RCC 7860 (cell line): ENCODE measurements around the gene ZNF296.
A peak's percentile ranks its signal among the peaks of the same experiment; 100 is the strongest.

Source experiments
- DNase-seq: peaks from one replicate; pipeline ENCODE4 v3.0.0-alpha.2; 2015; ENCODE audit warnings: low spot score
- FAIRE-seq: peaks from 2 replicates; lab custom pipeline; 2012; peaks lifted over from hg19 to GRCh38; lab: Jason Lieb, UNC

Gene ZNF296

GRCh38 chr19:45063851-45064801 is 12.2 kb downstream of the ZNF296 start:
- no peak for FAIRE-seq

GRCh38 chr19:45061965-45062364 is 14.3 kb downstream of the ZNF296 start:
- FAIRE-seq, result no peak
- no peak for DNase-seq

More at GRCh38 chr19:45063851-45064801, 12.2 kb downstream of the ZNF296 start:
- DNase-seq, result no peak

- FAIRE-seq, result no peak
- DNase-seq, result peak; percentile 54
Observed at GRCh38 chr19:45059258-45059965, 16.9 kb downstream of the ZNF296 start.

GRCh38 chr19:45058622-45059159 is 17.6 kb downstream of the ZNF296 start:
- FAIRE-seq, result no peak
- DNase-seq, result no peak

GRCh38 chr19:45057444-45057843 is 18.8 kb downstream of the ZNF296 start:
- DNase-seq, result no peak

GRCh38 chr19:45056831-45057230 is 19.4 kb downstream of the ZNF296 start:
- no peak for DNase-seq
- no peak for FAIRE-seq

More at GRCh38 chr19:45057444-45057843, 18.8 kb downstream of the ZNF296 start:
- no peak for FAIRE-seq

- DNase-seq (no peak), FAIRE-seq (no peak)
Observed at GRCh38 chr19:45051929-45052579, 24.2 kb downstream of the ZNF296 start.

- DNase-seq (no peak), FAIRE-seq (no peak)
Observed at GRCh38 chr19:45050036-45050435, 26.2 kb downstream of the ZNF296 start.

- FAIRE-seq, result no peak
- no peak for DNase-seq
Observed at GRCh38 chr19:45049073-45049736, 27.1 kb downstream of the ZNF296 start.

GRCh38 chr19:45047188-45047797 is 29.0 kb downstream of the ZNF296 start:
- DNase-seq, result no peak
- FAIRE-seq, result no peak

GRCh38 chr19:45046355-45046754 is 29.9 kb downstream of the ZNF296 start:
- no peak for DNase-seq
- no peak for FAIRE-seq

- DNase-seq (no peak), FAIRE-seq (no peak)
Observed at GRCh38 chr19:45045671-45046353, 30.5 kb downstream of the ZNF296 start.

- FAIRE-seq, result no peak
- DNase-seq, result no peak
Observed at GRCh38 chr19:45041125-45041524, 35.2 kb downstream of the ZNF296 start.

GRCh38 chr19:45040059-45040771 is 36.1 kb downstream of the ZNF296 start:
- DNase-seq (no peak), FAIRE-seq (no peak)

- DNase-seq, result peak; percentile 54
- peak; percentile 49 for FAIRE-seq
Observed at GRCh38 chr19:45038931-45039893, 37.1 kb downstream of the ZNF296 start, which contains the start of gene CLASRP. Gene CLASRP, plus strand, starts transcription at chr19:45039045. Its CDS starts 1,168 bp downstream, at chr19:45040213.

- no peak for FAIRE-seq
- no peak for DNase-seq
Observed at GRCh38 chr19:45037393-45038169, 38.7 kb downstream of the ZNF296 start.

- DNase-seq (no peak), FAIRE-seq (no peak)
Observed at GRCh38 chr19:45035755-45036154, 40.5 kb downstream of the ZNF296 start.
